Neuron (in vitro differentiated cells): Measurements from ENCODE around the gene TRIM74.
"Not testable (repeated sequence)": the region's sequence is repeated elsewhere in the genome, so short reads cannot be mapped to it uniquely, and the experiment has no call there.

Source experiments
- H2AFZ ChIP-seq: one replicate; pipeline ENCODE4 v1.6.1; 2013; ENCODE audit warnings: low read depth, mild to moderate bottlenecking, inconsistent platforms, low read length, moderate library complexity
- H3K27me3 ChIP-seq: one replicate; pipeline ENCODE4 v1.6.1; 2013; ENCODE audit warnings: low read length; ENCODE audit not compliant: insufficient read depth
- H3K36me3 ChIP-seq: one replicate; pipeline ENCODE4 v1.6.1; 2013; ENCODE audit warnings: low read length; ENCODE audit not compliant: insufficient read depth
- H3K4me1 ChIP-seq: one replicate; pipeline ENCODE4 v1.6.1; 2013; ENCODE audit warnings: low read length; ENCODE audit not compliant: insufficient read depth
- H3K4me3 ChIP-seq: 2 replicates; pipeline ENCODE4 v1.5.1; 2013; ENCODE audit warnings: mild to moderate bottlenecking, low read length, moderate library complexity
- H3K9me3 ChIP-seq: one replicate; pipeline ENCODE4 v1.6.1; 2013; ENCODE audit warnings: low read length

The TRIM74 gene

DNA sequence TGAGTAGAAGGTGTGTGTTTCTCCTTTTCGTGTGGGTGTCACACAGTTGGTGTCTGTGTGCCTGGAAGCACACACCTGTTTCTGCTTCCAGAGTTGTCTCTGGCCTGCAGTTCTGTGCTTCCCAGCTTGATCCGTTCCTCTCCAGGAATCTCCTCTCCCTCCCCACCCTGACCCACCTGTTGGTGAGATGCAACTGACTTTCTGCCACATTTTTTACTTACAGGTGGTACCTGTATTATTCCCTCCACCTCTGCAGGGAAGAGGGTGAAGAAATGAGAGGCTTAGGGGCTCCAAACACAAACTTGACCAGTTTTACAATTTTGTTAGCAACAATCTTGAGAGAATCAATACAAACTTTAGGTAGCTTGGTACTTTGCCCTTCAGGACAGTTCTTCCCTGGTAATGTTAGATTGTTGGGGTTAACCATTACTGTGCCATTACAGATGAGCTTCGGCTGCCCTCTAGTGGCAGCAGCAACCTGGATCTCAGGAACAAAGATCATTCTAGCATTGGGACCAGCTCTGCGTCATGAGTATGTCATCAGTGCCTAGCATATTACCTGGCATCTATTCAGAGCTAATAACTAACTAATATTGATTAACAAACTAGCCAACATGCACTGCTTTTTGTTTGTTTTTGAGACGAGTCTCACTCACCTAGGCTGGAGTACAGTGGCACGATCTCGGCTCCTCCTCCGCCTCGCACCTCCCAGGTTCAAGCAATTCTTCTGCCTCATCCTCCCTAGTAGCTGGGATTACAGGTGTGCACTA is 54.3 kb downstream of the TRIM74 start:
- not testable (repeated sequence) for H2AFZ ChIP-seq, H3K9me3 ChIP-seq, H3K27me3 ChIP-seq

DNA sequence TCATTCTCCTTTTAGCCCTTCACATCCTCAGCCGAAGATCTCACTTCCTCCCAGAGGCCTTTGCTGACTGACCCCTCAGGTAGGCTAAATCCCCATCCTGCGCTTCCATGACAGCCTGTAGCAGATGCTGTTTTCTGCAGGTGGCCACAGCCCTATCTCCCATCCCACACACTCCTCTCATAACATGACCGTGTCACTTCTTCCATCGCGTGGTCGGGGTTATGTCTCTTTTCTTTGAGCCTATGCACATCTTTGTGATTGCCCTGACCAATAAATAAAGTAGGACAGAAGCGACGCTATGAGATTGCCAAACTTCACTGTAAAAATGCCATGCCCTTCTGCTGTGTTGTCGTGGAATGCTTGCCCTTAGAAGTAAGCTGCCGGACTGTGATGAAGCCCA is 55.5 kb downstream of the TRIM74 start:
- not testable (repeated sequence) for H3K36me3 ChIP-seq

More for the DNA sequence above, 54.3 kb downstream of the TRIM74 start:
- H3K4me3 ChIP-seq, H3K36me3 ChIP-seq: not testable (repeated sequence)
- peaks cover 26% of the 10 kb centered on the region for H3K4me1 ChIP-seq

DNA sequence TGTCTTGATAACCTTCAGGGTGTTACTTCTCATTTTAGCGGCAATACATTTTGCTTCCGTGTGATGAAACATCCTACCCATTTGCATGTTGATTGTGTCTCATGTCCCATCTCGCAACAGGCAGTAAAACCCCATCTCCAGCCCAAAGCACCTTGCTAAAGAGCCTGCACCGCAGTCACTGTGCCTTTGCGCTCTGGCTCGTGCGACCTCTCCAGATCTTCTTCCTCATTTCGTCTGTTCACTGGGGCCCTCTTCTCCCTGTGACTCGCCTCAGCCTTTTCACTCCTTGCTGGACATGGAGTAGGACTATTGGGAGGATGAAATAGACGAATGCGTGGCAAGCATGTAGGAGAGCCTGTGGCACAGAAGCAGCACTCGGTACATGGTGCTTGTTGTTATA is 57.9 kb downstream of the TRIM74 start:
- H2AFZ ChIP-seq, H3K4me1 ChIP-seq, H3K4me3 ChIP-seq, H3K9me3 ChIP-seq, H3K27me3 ChIP-seq, H3K36me3 ChIP-seq: not testable (repeated sequence)

More for the DNA sequence above, 55.5 kb downstream of the TRIM74 start:
- H3K9me3 ChIP-seq, H3K4me3 ChIP-seq, H2AFZ ChIP-seq, H3K27me3 ChIP-seq: not testable (repeated sequence)
- H3K4me1 ChIP-seq = peaks cover 19% of the 10 kb centered on the region
